Heart left ventricle (tissue), 13 donors: ENCODE data around the gene VASH1.

Experiments used
- CTCF ChIP-seq, 12 donors: fragments of 200-600 bp; sonication (generic) in 4 of 12; IDR thresholded peaks; one replicate each; pipeline versions ENCODE4 v1.5.0 to v1.8.0; 2018 to 2022; ENCODE audit warnings: antibody characterized with exemption in 12 of 12, mild to moderate bottlenecking in 5 of 12
- POLR2A ChIP-seq, 2 donors: fragments of 450-650 bp; IDR thresholded peaks; one replicate each; pipeline ENCODE4 v1.6.1; 2017; ENCODE audit warnings: antibody characterized with exemption in 2 of 2, mild to moderate bottlenecking in 2 of 2, moderate library complexity in 2 of 2
- donor health status: ischemic (EF 13 %, LVEDD 7.1; RV severe dilation, severe dysfunction).
- donor health status: DM: no; HTN: yes; CAD: no.
- donor health status: DM: no; HTN: no; CAD: no.
- donor health status: ischemic (EF 25% LVEDD 6.9; RV normal size, moderate dysfunction).
- donor health status: ischemic (EF 25% LVEDD 5.7; RV mildly dilated, moderate dysfunction).
- donor health status: ischemic (EF 35%, LVEDD 5.7; RV mildly dilated, moderate dysfunction).
- donor health status: nonischemic (EF 11% LVEDD 7.7; RV severe dilation, severe dysfunction).
- donor health status: DM: yes; HTN: yes; CAD: no.
- donor health status: PGD.
- donor health status: ischemic (EF 29% LVEDD 5.4; RV normal size, mild dysfunction).
- donor health status: nonischemic (EF 23%, LVEDD 6.1; RV moderate dilation, normal function).

- TF ChIP-seq CTCF (IDR thresholded peaks at IDR 0.05) (no peak), POLR2A (IDR thresholded peaks at IDR 0.05) (no peak)
Observed at GRCh38 chr14:76774821-76775694, 13.8 kb downstream of the VASH1 start.
